ENCODE results near the gene FAM124A. TPM values are rescaled to one million over a fixed set of nuclear protein-coding genes. Genes with fewer than 3 reads are reported as not detected.

FAM124A gene
- total and polyA plus RNA-seq, 7 donors = 0.23 to 18.3 (median 11.7) TPM

- DNase-seq = no peak
- Histone ChIP-seq H3K27me3 (no peaks in the 10 kb centered on the region), H3K27ac (no peak overlapping the region), H3K4me1 (no peaks in the 10 kb centered on the region), H3K36me3 (no peaks in the 10 kb centered on the region), H3K4me3 (no peak overlapping the region), H3K9me3 (no peaks in the 10 kb centered on the region)
- intact Hi-C loops (cut with DNase I) = no loop called here
- TF ChIP-seq EP300 (IDR thresholded peaks at IDR 0.05) (no peak), CTCF (IDR thresholded peaks at IDR 0.05) (no peak), POLR2AphosphoS5 (IDR thresholded peaks at IDR 0.05) (no peak), POLR2A (IDR thresholded peaks at IDR 0.05) (no peak)
Observed at GRCh38 chr13:51333421-51333820, 111.2 kb downstream of the FAM124A start.

- intact Hi-C loops (cut with DNase I) = no loop called here
- Histone ChIP-seq H3K27ac (no peak overlapping the region), H3K4me3 (no peak overlapping the region), H3K4me1 (no peaks in the 10 kb centered on the region), H3K27me3 (no peaks in the 10 kb centered on the region), H3K9me3 (no peaks in the 10 kb centered on the region), H3K36me3 (no peaks in the 10 kb centered on the region)
- DNase-seq = no peak
- no peak for TF ChIP-seq POLR2A (IDR thresholded peaks at IDR 0.05)
- TF ChIP-seq EP300 (IDR thresholded peaks at IDR 0.05) = no peak
- TF ChIP-seq POLR2AphosphoS5 (IDR thresholded peaks at IDR 0.05) = no peak
- TF ChIP-seq CTCF (IDR thresholded peaks at IDR 0.05) = no peak
Observed at GRCh38 chr13:51333826-51334225, 111.6 kb downstream of the FAM124A start.

Small RNAs within 50 kb of the gene (small RNA-seq; reads per million reads assigned to genes)
- gene PRELID3BP2 = 0 reads per million in 3 donors

Other genes with a start within 250 kb of the FAM124A start
- not detected for gene C13orf42, start 111.1 kb upstream of the FAM124A start, total RNA-seq
- not detected for gene C13orf42, start 111.1 kb upstream of the FAM124A start, polyA plus RNA-seq
- gene SERPINE3, start 117.3 kb downstream of the FAM124A start, total RNA-seq = under 1 TPM in 1 of 4 donors, not detected in 3; 0.33 TPM
- gene SERPINE3, start 117.3 kb downstream of the FAM124A start, polyA plus RNA-seq = not detected
- gene INTS6, start 230.6 kb downstream of the FAM124A start, total RNA-seq = 10 to 100 TPM; 30.0 to 43.3 (median 35.1) TPM
- gene INTS6, start 230.6 kb downstream of the FAM124A start, polyA plus RNA-seq = 10 to 100 TPM in 2 of 3 donors, 1 to 10 TPM in 1; 6.7 to 12.6 (median 11.4) TPM